K562 treated with DMSO at 1 percent for 48 hours (cell line): ENCODE measurements around the gene UNK. TPM values are rescaled to one million over a fixed set of nuclear protein-coding genes. Genes with fewer than 3 reads are reported as not detected.

Source experiments
- total RNA-seq: library from RNA; unstranded; fragments of 300-600 nt; gene quantifications from 2 replicates; pipeline ENCODE4 v1.2.3, GENCODE V29; 2022; ENCODE audit warnings: low replicate concordance; ENCODE audit errors: extremely low read depth

Gene UNK, protein sequence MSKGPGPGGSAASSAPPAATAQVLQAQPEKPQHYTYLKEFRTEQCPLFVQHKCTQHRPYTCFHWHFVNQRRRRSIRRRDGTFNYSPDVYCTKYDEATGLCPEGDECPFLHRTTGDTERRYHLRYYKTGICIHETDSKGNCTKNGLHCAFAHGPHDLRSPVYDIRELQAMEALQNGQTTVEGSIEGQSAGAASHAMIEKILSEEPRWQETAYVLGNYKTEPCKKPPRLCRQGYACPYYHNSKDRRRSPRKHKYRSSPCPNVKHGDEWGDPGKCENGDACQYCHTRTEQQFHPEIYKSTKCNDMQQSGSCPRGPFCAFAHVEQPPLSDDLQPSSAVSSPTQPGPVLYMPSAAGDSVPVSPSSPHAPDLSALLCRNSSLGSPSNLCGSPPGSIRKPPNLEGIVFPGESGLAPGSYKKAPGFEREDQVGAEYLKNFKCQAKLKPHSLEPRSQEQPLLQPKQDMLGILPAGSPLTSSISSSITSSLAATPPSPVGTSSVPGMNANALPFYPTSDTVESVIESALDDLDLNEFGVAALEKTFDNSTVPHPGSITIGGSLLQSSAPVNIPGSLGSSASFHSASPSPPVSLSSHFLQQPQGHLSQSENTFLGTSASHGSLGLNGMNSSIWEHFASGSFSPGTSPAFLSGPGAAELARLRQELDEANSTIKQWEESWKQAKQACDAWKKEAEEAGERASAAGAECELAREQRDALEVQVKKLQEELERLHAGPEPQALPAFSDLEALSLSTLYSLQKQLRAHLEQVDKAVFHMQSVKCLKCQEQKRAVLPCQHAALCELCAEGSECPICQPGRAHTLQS
- not detected in 2 replicates for total RNA-seq

GRCh38 chr17:75784473-75785015, at the start of gene UNK:
UNK (plus strand) TSS chr17:75784806; CDS start chr17:75784881, 75 bp downstream.

GRCh38 chr17:75764711-75765421, 19.7 kb upstream of the UNK start, which contains the start of gene GALK1:
GALK1 (minus strand) TSS chr17:75765192; CDS start chr17:75765136, 56 bp downstream.

GRCh38 chr17:75843577-75844529, 59.2 kb downstream of the UNK start, which contains the start of gene UNC13D:
UNC13D (minus strand) TSS chr17:75844404; CDS start chr17:75844337, 67 bp downstream.

GRCh38 chr17:75855310-75856061, 70.9 kb downstream of the UNK start, which contains the start of gene WBP2:
WBP2 (minus strand) TSS chr17:75855335; CDS start chr17:75855297, 38 bp downstream.

Other genes with a start within 250 kb of the UNK start
- gene MYO15B, start 197.0 kb upstream of the UNK start, total RNA-seq: not detected in 2 replicates
- not detected in 2 replicates for gene SMIM5, start 151.4 kb upstream of the UNK start, total RNA-seq
- not detected in 2 replicates for gene RECQL5, start 117.7 kb upstream of the UNK start, total RNA-seq
- gene SAP30BP, start 117.5 kb upstream of the UNK start, total RNA-seq: not detected in 2 replicates
- gene ITGB4, start 63.3 kb upstream of the UNK start, total RNA-seq: not detected in 2 replicates
- gene GALK1, start 19.6 kb upstream of the UNK start, total RNA-seq: not detected in 2 replicates
- gene UNC13D, start 59.6 kb downstream of the UNK start, total RNA-seq: 220 TPM in 1 of 2 replicates, not detected in the other
- gene WBP2, start 70.5 kb downstream of the UNK start, total RNA-seq: 432 TPM in 1 of 2 replicates, not detected in the other
- not detected in 2 replicates for gene TRIM47, start 93.8 kb downstream of the UNK start, total RNA-seq
- gene TRIM65, start 112.1 kb downstream of the UNK start, total RNA-seq: not detected in 2 replicates
- gene MRPL38, start 120.1 kb downstream of the UNK start, total RNA-seq: not detected in 2 replicates
- not detected in 2 replicates for gene FBF1, start 156.2 kb downstream of the UNK start, total RNA-seq
- gene ACOX1, start 194.4 kb downstream of the UNK start, total RNA-seq: not detected in 2 replicates
- not detected in 2 replicates for gene TEN1, start 194.4 kb downstream of the UNK start, total RNA-seq
- gene CDK3, start 216.0 kb downstream of the UNK start, total RNA-seq: not detected in 2 replicates
- gene EVPL, start 242.5 kb downstream of the UNK start, total RNA-seq: not detected in 2 replicates